G401 (cell line): ENCODE measurements around the gene NELL2. TPM values are rescaled to one million over a fixed set of nuclear protein-coding genes. Genes with fewer than 3 reads are reported as not detected.

Source experiments
- DNase-seq: peaks from one replicate; pipeline ENCODE4 v3.0.0-alpha.2; 2015; ENCODE audit warnings: low spot score
- in situ Hi-C: cut with HindIII; loops from 2 replicates; pipeline ENCODE4 v1.10.0; 2016; ENCODE audit warnings: low sequenced_read_pairs, mixed read lengths
- total RNA-seq: library from RNA; depleted of rRNA; stranded (reverse); fragments of >200 nt; shearing (Covaris generic); gene quantifications from 2 replicates; pipeline ENCODE4 v1.2.3, GENCODE V29; 2014

NELL2 gene
- total RNA-seq, 1 experiment from 2014 or later: not detected

GRCh38 chr12:44573723-44574122 lies 302.4 kb downstream of the NELL2 start:
- in situ Hi-C loops: no loop called here
- no peak for DNase-seq

- in situ Hi-C loops: no loop called here
- DNase-seq: no peak
Observed at GRCh38 chr12:44571006-44571550, 305.0 kb downstream of the NELL2 start.

- in situ Hi-C loops: no loop called here
- DNase-seq: no peak
Observed at GRCh38 chr12:44570036-44570583, 306.0 kb downstream of the NELL2 start.

- in situ Hi-C loops: no loop called here
- no peak for DNase-seq
Observed at GRCh38 chr12:44565163-44565562, 311.0 kb downstream of the NELL2 start.

GRCh38 chr12:44563486-44563885 lies 312.6 kb downstream of the NELL2 start:
- in situ Hi-C loops: no loop called here
- no peak for DNase-seq

GRCh38 chr12:44558340-44559100 lies 317.6 kb downstream of the NELL2 start:
- in situ Hi-C loops: no loop called here
- DNase-seq: no peak

- no peak for DNase-seq
- in situ Hi-C loops: no loop called here
Observed at GRCh38 chr12:44555454-44555853, 320.7 kb downstream of the NELL2 start.

- DNase-seq: no peak
- in situ Hi-C loops: no loop called here
Observed at GRCh38 chr12:44551631-44552030, 324.5 kb downstream of the NELL2 start.

GRCh38 chr12:44550377-44550776 lies 325.7 kb downstream of the NELL2 start:
- in situ Hi-C loops: no loop called here

GRCh38 chr12:44546060-44546459 lies 330.1 kb downstream of the NELL2 start:
- no peak for DNase-seq
- in situ Hi-C loops: no loop called here

More at GRCh38 chr12:44550377-44550776, 325.7 kb downstream of the NELL2 start:
- no peak for DNase-seq

GRCh38 chr12:44544018-44544417 lies 332.1 kb downstream of the NELL2 start:
- no peak for DNase-seq
- in situ Hi-C loops: no loop called here

GRCh38 chr12:44542716-44543115 lies 333.4 kb downstream of the NELL2 start:
- in situ Hi-C loops: no loop called here
- DNase-seq: no peak

- in situ Hi-C loops: no loop called here
- no peak for DNase-seq
Observed at GRCh38 chr12:44537354-44537753, 338.8 kb downstream of the NELL2 start.

- in situ Hi-C loops: no loop called here
- no peak for DNase-seq
Observed at GRCh38 chr12:44532940-44533339, 343.2 kb downstream of the NELL2 start.

- in situ Hi-C loops: no loop called here
- DNase-seq: no peak
Observed at GRCh38 chr12:44531320-44531971, 344.7 kb downstream of the NELL2 start.

GRCh38 chr12:44526655-44527182 lies 349.4 kb downstream of the NELL2 start:
- in situ Hi-C loops: no loop called here
- DNase-seq: no peak

- in situ Hi-C loops: no loop called here
- DNase-seq: no peak
Observed at GRCh38 chr12:44525806-44526654, 350.1 kb downstream of the NELL2 start.

- in situ Hi-C loops: no loop called here
- no peak for DNase-seq
Observed at GRCh38 chr12:44523828-44524227, 352.3 kb downstream of the NELL2 start.

GRCh38 chr12:44521702-44522101 lies 354.4 kb downstream of the NELL2 start:
- in situ Hi-C loops: no loop called here
- DNase-seq: no peak
